Measurements from ENCODE around the gene PTRH1. TPM values are rescaled to one million over a fixed set of nuclear protein-coding genes. Genes with fewer than 3 reads are reported as not detected.

Gene PTRH1
- polyA plus RNA-seq, 1 experiment: 21.1 TPM

GRCh38 chr9:127749090-127749787 lies 33.8 kb upstream of the PTRH1 start:
- ChIA-PET POLR2A (no interaction called here), CTCF (interaction anchor here (0.5 kb wide), 1 partner anchor 19 kb away, joined by 3 read pairs; no protein-coding TSS in a partner anchor)
- Histone ChIP-seq H3K4me3 (ENCODE audit: low read depth, low read length) (no peak overlapping the region), H3K36me3 (ENCODE audit: control insufficient read depth, insufficient read depth, low read length) (no peaks in the 10 kb centered on the region), H3K27me3 (ENCODE audit: control insufficient read depth, insufficient read depth, low read length) (peaks cover 19% of the 10 kb centered on the region)
- no peak for DNase-seq (ENCODE audit: low read depth)
- no peak for TF ChIP-seq CTCF (IDR thresholded peaks at IDR 0.05; ENCODE audit: insufficient read depth, low read depth, low read length)

GRCh38 chr9:127746959-127747569 lies 31.6 kb upstream of the PTRH1 start:
- Histone ChIP-seq H3K36me3 (ENCODE audit: control insufficient read depth, insufficient read depth, low read length) (no peaks in the 10 kb centered on the region), H3K27me3 (ENCODE audit: control insufficient read depth, insufficient read depth, low read length) (peaks cover 6% of the 10 kb centered on the region), H3K4me3 (ENCODE audit: low read depth, low read length) (no peak overlapping the region)
- TF ChIP-seq CTCF (IDR thresholded peaks at IDR 0.05; ENCODE audit: insufficient read depth, low read depth, low read length): no peak
- POLR2A ChIA-PET: no interaction called here
- DNase-seq (ENCODE audit: low read depth): no peak
- CTCF ChIA-PET: interaction anchor here (1.0 to 1.3 kb wide), 2 partner anchors 10 to 12 kb away, joined by 3 read pairs; partner anchors contain the start of gene TOR2A

- POLR2A ChIA-PET: no interaction called here
- TF ChIP-seq CTCF (IDR thresholded peaks at IDR 0.05; ENCODE audit: insufficient read depth, low read depth, low read length): no peak
- Histone ChIP-seq H3K27me3 (ENCODE audit: control insufficient read depth, insufficient read depth, low read length) (peaks cover 6% of the 10 kb centered on the region), H3K36me3 (ENCODE audit: control insufficient read depth, insufficient read depth, low read length) (no peaks in the 10 kb centered on the region), H3K4me3 (ENCODE audit: low read depth, low read length) (no peak overlapping the region)
- CTCF ChIA-PET: interaction anchor here (0.7 to 4.1 kb wide), 6 partner anchors 8 to 176 kb away, joined by 3 to 32 read pairs (median 4); partner anchors contain the start of gene TOR2A
- no peak for DNase-seq (ENCODE audit: low read depth)
These were observed 29.1 kb upstream of the PTRH1 start for GRCh38 chr9:127744398-127745110.

GRCh38 chr9:127742435-127743088 lies 27.1 kb upstream of the PTRH1 start:
- DNase-seq (ENCODE audit: low read depth): peak; percentile 35
- POLR2A ChIA-PET: interaction anchor here (0.6 kb wide), 1 partner anchor 29 kb away, joined by 14 read pairs; no protein-coding TSS in a partner anchor
- CTCF ChIA-PET: interaction anchor here (1.2 to 6.5 kb wide), 7 partner anchors 8 to 178 kb away, joined by 3 to 44 read pairs (median 8); partner anchors contain the start of genes CDK9 and TOR2A
- no peaks in the 10 kb centered on the region for H3K36me3 ChIP-seq (ENCODE audit: control insufficient read depth, insufficient read depth, low read length)
- H3K4me3 ChIP-seq (ENCODE audit: low read depth, low read length): peak overlapping the region; percentile 34
- peaks cover 4% of the 10 kb centered on the region for H3K27me3 ChIP-seq (ENCODE audit: control insufficient read depth, insufficient read depth, low read length)
- no peak for TF ChIP-seq CTCF (IDR thresholded peaks at IDR 0.05; ENCODE audit: insufficient read depth, low read depth, low read length)

Measured in BJ (cell line).